HUES64 (cell line): Measurements from ENCODE around the gene SAMD8. TPM values are rescaled to one million over a fixed set of nuclear protein-coding genes. Genes with fewer than 3 reads are reported as not detected.

Experiments
- H3K27ac ChIP-seq: 2 replicates; pipeline ENCODE4 v1.7.0; 2013; ENCODE audit warnings: low read depth, low read length, inconsistent platforms
- H3K27me3 ChIP-seq: 2 replicates; pipeline ENCODE4 v1.6.1; 2013; ENCODE audit warnings: mild to moderate bottlenecking, low read length; ENCODE audit not compliant: insufficient read depth
- H3K36me3 ChIP-seq: 2 replicates; pipeline ENCODE4 v1.6.1; 2013; ENCODE audit warnings: mild to moderate bottlenecking, low read length; ENCODE audit not compliant: insufficient read depth
- H3K4me1 ChIP-seq: 2 replicates; pipeline ENCODE4 v1.6.1; 2013; ENCODE audit warnings: mild to moderate bottlenecking, low read length, moderate library complexity; ENCODE audit not compliant: insufficient read depth
- H3K4me3 ChIP-seq: 2 replicates; pipeline ENCODE4 v1.5.1; 2013; ENCODE audit warnings: mild to moderate bottlenecking, low read length, moderate library complexity
- H3K9ac ChIP-seq: 2 replicates; pipeline ENCODE4 v1.6.1; 2013; ENCODE audit warnings: mild to moderate bottlenecking, low read depth, low read length
- H3K9me3 ChIP-seq: 2 replicates; pipeline ENCODE4 v1.6.1; 2013; ENCODE audit warnings: low read depth, low read length; ENCODE audit not compliant: insufficient read depth
- WGBS: fragments of 150-250, 120-280 bp; methylation state at CpG from one replicate; pipeline ENCODE4 v1.1.7; 2013; ENCODE audit warnings: missing lambda C conversion rate; 5-methylcytosine and 5-hydroxymethylcytosine counted together
- polyA plus RNA-seq, 2 experiments: library from polyadenylated mRNA; stranded (reverse); fragments of 50-300 nt; gene quantifications; one replicate each; pipeline ENCODE4 v1.2.3, GENCODE V29; 2013

Gene SAMD8
- 7.9 TPM for polyA plus RNA-seq (2013, experiment 1 of 2)
- 10.7 TPM for polyA plus RNA-seq (2013, experiment 2 of 2)

DNA sequence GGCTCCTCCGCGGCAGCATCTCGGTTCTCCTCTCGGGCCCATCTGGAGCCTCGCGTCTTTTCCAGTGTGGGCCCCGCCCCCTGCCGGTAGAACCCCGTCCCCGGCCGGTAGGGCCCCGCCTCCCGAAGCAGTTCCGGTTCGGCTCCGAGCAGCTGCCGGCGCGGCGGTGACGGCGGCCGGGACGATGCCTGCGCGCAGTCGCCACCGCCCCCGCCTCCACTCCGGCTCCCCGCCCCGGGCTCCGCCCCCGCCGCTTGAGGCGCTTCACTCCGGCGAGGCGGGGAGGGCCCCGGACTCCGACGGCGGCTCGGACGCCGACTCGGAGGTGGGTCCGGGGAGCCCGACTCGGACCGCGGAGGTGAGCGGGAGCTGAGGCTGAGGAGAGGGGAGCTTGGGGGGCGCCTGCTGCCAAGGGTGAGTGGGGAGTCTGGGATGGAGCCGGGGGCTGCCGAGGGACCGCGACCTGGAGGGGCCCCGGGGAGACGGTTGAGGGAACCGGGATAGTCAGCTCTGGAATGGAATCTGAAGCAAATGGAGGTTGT, at the start of gene SAMD8:
SAMD8 (plus strand) TSS at position 292 of the 542 bp plus-strand sequence. CDS start 38,873 bp downstream, outside the sequence.
- no peaks in the 10 kb centered on the region for H3K27me3 ChIP-seq
- peak within 1 kb of the TSS; percentile 85 for H3K27ac ChIP-seq
- H3K9me3 ChIP-seq, result no peaks in the 10 kb centered on the region
- peaks cover 12% of the 10 kb centered on the region for H3K4me1 ChIP-seq
- WGBS, result under 1% methylated on average over 61 of the region's 61 CpGs
- H3K9ac ChIP-seq, result peak within 1 kb of the TSS; percentile 76
- H3K36me3 ChIP-seq, result no peaks in the 10 kb centered on the region
- H3K4me3 ChIP-seq, result peak within 1 kb of the TSS; percentile 88

DNA sequence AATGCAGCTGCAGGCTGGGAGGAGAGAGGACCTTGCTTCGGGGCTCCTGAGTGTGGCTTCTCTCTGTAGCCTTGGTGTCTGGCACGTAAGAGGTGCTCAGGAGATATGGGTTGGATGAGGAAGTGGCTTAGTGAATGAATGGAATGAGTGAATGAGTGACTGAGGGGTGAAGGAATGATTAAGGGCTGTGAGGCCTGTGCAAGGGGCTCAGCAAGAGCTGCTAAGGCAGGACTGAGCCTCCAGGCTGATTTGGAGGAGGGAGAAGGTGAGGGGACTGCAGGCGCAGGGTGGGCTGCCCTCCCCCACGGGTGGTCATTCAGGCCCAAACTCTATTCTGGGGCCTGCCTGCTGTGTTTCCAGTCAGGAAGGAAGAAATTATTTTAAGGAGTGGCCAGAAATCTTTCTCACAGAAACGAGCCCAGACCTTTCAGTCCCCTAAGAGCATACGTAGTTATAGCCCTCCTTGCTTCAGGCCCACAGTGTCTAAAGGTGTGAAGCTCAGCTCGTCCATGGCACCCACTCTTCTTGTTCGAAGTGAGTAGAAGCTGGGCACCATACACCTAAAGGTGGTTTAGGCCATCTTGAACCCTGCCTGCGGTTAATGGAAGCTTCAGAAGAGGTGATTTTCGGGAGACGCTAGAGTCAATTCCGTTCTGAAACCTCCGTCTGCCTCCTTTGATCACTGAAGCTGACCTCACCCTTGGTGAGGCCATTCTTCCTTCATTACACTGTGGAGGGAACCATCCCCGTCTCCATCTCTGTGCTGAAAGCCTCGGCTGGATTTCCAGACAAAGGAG, 49.5 kb upstream of the SAMD8 start:
- 90% methylated on average over 15 of the region's 15 CpGs for WGBS
- no peak overlapping the region for H3K27ac ChIP-seq
- no peaks in the 10 kb centered on the region for H3K36me3 ChIP-seq
- no peaks in the 10 kb centered on the region for H3K9me3 ChIP-seq
- H3K4me1 ChIP-seq, result no peaks in the 10 kb centered on the region; the same call in 1 of the 2 replicates
- no peaks in the 10 kb centered on the region for H3K27me3 ChIP-seq
- H3K9ac ChIP-seq, result no peak overlapping the region
- H3K4me3 ChIP-seq, result no peak overlapping the region

DNA sequence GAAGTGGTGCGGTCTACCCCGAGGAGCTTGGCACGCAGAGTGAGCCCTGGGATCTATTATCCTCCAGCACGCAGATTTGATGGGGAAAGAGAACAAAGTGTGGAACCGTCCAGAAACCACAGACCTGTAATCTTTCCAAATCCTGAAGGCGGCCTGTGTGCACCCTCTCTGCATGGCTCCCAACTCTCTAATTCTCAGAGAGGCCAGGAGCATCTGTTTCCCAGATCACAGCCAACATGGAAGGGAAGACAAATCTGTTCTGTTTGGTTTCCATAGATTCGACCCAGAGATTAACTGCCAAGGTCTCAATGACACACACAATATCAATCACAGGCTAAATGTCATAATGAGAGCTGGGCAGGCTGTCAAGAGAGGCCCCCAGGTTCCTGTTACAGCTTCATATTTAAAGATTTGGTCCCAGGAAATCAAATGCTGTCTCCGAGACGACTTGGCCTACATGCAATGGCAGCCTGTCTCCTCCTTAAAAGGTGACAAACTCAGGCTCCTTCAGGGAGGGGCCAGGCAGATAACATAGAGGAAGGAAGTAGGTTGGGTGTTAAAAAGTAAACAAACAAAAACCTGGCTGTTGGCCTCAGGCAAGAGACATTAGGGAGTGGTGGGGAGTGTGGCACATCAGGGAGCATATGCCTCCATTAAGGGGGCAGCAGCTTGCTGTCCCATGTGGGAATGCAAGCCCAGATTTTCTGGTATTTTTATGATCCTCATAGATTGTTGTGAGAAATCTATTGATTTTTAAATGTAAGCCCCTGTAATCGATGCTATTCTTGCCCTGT, 48.8 kb upstream of the SAMD8 start:
- Histone ChIP-seq H3K4me1 (no peaks in the 10 kb centered on the region; the same call in 1 of the 2 replicates), H3K4me3 (no peak overlapping the region), H3K9ac (no peak overlapping the region), H3K36me3 (no peaks in the 10 kb centered on the region), H3K27me3 (no peaks in the 10 kb centered on the region), H3K27ac (no peak overlapping the region), H3K9me3 (no peaks in the 10 kb centered on the region)
- 93% methylated on average over 10 of the region's 10 CpGs for WGBS

DNA sequence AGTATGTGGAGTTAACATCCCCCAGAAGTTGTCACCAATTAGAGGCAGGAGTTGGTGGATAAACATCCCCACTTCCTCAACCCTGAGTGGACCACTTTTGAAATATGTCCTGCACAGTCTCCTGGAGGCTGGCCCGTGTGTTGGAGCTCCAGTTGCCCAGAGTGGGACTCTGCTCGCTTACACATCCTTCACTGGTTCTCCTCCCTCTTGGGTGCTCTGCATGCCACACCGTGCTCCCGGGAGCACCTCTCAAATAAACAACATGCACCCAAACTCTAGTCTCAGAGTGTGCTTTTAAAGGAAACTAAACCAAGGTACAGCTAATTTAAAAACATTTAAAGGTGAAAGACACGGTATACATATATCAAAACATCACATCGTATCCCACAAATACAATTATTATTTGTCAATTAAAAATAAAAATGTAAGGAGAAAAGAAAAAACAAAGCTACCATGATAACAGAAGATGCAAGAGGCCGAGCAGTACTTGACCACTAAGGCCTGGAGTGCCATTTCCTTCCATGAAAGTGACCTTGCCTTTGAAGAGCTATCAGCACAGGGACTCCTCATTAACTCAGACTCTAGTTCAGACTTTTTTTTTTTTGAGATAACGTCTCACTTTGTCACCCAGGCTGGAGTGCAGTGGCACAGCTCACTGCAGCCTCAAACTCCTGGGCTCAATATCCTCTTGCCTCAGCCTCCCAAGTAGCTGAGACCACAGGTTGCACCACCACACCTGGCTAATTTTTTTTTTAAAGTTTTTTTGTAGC, 47.8 kb upstream of the SAMD8 start:
- Histone ChIP-seq H3K4me1 (no peaks in the 10 kb centered on the region; the same call in 1 of the 2 replicates), H3K27ac (no peak overlapping the region), H3K9me3 (no peaks in the 10 kb centered on the region), H3K4me3 (no peak overlapping the region), H3K36me3 (no peaks in the 10 kb centered on the region), H3K9ac (no peak overlapping the region), H3K27me3 (no peaks in the 10 kb centered on the region)
- WGBS, result 88% methylated on average over 6 of the region's 8 CpGs

DNA sequence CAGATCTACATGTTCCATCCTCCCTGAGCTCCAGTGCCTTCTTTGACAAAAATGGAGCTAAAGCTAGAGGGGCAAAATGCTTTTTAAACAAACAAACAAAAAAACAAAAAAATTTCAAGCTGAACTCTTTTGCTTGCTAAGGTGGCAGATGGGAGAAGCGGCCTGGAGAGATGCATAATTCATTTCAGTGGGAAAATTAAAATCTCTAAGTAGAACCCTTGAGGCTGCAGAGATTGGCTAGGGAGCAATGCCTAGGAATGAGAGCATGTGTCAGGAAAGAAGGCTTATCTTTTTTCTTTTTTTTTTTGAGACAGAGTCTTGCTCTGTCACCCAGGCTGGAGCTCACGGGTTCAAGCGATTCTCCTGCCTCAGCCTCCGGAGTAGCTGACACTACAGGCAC, 46.4 kb upstream of the SAMD8 start:
- Histone ChIP-seq H3K27me3 (no peaks in the 10 kb centered on the region), H3K4me1 (no peaks in the 10 kb centered on the region), H3K4me3 (no peak overlapping the region), H3K27ac (no peak overlapping the region), H3K36me3 (no peaks in the 10 kb centered on the region), H3K9me3 (no peaks in the 10 kb centered on the region), H3K9ac (no peak overlapping the region)
- WGBS, result 96% methylated on average over 4 of the region's 4 CpGs

DNA sequence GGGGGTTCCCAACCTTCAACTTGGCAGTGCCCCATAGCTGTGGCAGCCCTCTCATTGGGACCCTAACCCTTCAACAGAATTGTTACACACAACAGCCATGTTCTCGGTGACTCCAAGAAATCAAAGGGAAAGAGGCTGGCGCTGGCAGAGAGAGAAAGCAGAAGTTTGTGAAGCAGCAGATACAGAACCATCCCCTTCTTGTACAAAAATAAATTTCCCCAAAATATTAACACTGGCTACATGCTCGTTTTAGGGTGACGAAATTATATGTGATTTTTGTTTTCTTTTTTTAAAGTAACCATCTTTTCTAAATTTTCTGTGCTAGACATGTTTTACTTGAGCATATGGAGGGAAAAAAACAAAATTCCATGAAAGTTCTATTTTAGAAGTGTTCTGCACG, 45.2 kb upstream of the SAMD8 start:
- Histone ChIP-seq H3K27me3 (no peaks in the 10 kb centered on the region), H3K27ac (no peak overlapping the region), H3K4me3 (no peak overlapping the region), H3K4me1 (no peaks in the 10 kb centered on the region), H3K9ac (no peak overlapping the region), H3K36me3 (no peaks in the 10 kb centered on the region), H3K9me3 (no peaks in the 10 kb centered on the region)
- WGBS, result 95% methylated on average over 3 of the region's 5 CpGs

DNA sequence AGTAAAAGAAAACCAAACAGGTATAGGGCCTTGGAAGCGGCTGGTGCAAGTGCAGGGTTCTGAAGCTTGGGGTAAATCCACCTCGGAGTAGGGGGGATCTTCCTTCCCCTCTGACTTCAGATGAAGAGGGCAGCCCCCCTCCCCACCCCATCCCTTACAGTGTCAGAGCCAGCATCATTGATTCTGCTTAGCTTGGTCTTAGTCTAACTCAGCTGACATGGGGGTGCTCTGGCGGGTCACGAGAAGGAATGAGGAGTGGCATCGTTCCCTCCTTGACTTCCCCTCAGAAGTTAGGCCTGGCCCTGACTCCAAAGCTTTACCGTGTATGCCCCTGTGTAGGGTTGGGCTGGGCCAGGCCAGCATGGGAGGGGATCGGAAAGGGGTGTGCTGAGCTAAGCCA, 44.2 kb upstream of the SAMD8 start:
- no peak overlapping the region for H3K9ac ChIP-seq
- no peak overlapping the region for H3K27ac ChIP-seq
- no peaks in the 10 kb centered on the region for H3K36me3 ChIP-seq
- no peaks in the 10 kb centered on the region for H3K27me3 ChIP-seq
- H3K4me3 ChIP-seq, result no peak overlapping the region
- H3K9me3 ChIP-seq, result no peaks in the 10 kb centered on the region
- no peaks in the 10 kb centered on the region for H3K4me1 ChIP-seq
- 91% methylated on average over 7 of the region's 7 CpGs for WGBS

DNA sequence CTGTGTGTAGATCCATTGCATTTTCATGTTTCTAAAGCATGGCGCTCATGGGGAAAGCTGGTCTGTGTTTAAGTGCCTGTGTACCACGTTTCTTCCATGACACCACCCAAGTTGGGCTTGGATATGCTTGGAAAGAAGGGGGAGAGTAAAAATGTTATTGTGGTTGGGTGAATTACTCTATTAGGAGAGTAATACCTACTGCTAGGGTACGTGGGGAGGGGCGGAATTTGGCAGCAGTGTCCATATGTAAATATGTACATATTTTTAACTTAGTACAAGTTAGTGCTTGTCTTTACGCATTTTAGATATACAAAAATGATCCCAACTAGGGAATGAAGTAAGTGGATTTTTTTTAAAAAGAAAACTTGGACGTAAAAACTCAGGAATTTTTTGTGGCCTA, 42.9 kb upstream of the SAMD8 start:
- H3K27ac ChIP-seq, result no peak overlapping the region
- H3K4me3 ChIP-seq, result no peak overlapping the region
- no peaks in the 10 kb centered on the region; the same call in 1 of the 2 replicates for H3K27me3 ChIP-seq
- H3K9ac ChIP-seq, result no peak overlapping the region
- no peaks in the 10 kb centered on the region for H3K36me3 ChIP-seq
- no peaks in the 10 kb centered on the region for H3K9me3 ChIP-seq
- WGBS, result 96% methylated on average over 5 of the region's 6 CpGs
- no peaks in the 10 kb centered on the region for H3K4me1 ChIP-seq

DNA sequence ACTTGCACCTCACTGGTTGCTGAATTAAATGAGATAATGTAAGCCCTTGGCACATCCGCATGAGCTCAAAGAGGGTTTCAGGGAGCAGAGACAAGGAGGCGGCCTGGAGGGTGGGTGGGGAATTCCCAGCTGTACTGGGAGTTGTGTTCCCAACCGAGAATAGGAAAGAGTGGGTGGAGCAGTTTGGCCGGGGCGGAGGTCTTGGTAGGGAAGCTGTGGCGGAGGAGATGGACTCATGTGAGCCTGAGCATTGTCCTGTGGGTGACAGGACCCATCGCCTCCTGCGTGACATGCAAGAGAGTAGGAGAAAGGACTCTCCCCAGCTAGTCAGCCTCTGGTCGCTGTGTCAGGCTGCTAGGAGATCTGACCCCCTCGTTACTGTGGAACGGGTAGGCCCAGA, 41.0 kb upstream of the SAMD8 start:
- H3K27ac ChIP-seq, result no peak overlapping the region
- H3K9ac ChIP-seq, result no peak overlapping the region
- peaks cover 5% of the 10 kb centered on the region; the same call in 1 of the 2 replicates for H3K27me3 ChIP-seq
- no peaks in the 10 kb centered on the region for H3K36me3 ChIP-seq
- H3K4me3 ChIP-seq, result no peak overlapping the region
- H3K4me1 ChIP-seq, result no peaks in the 10 kb centered on the region
- no peaks in the 10 kb centered on the region for H3K9me3 ChIP-seq
- WGBS, result 86% methylated on average over 11 of the region's 11 CpGs

DNA sequence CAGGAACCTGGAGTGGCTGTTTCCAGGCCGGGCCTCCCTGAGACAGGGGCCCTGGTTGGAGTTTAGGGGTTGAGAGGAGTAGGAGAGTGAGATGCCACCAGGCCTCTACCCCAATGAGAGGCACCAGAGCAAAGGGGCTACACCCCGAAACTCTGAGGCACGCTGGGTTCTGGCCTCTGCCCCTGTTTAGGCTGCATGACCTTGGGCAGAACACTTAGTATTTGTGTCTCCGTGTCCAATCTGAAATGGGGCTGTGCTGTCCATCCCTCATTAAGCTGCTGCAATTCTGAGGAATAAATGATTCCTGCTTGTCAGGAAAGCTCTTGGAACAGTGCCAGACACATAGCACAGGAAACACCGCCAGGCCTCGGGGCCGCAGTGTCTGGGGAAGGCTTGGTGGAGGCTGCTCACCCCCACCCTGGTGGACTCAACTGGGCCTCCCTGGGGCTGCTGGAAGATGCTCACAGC, 40.5 kb upstream of the SAMD8 start:
- no peak overlapping the region for H3K27ac ChIP-seq
- WGBS, result 94% methylated on average over 7 of the region's 7 CpGs
- H3K4me3 ChIP-seq, result no peak overlapping the region
- H3K4me1 ChIP-seq, result no peaks in the 10 kb centered on the region
- H3K36me3 ChIP-seq, result no peaks in the 10 kb centered on the region
- H3K27me3 ChIP-seq, result peaks cover 5% of the 10 kb centered on the region; the same call in 1 of the 2 replicates
- no peaks in the 10 kb centered on the region for H3K9me3 ChIP-seq
- H3K9ac ChIP-seq, result no peak overlapping the region
